ENCODE results near the gene RAB8B.

GRCh38 chr15:63312286-63312685, 122.9 kb downstream of the RAB8B start:
- TF ChIP-seq CTCF (IDR thresholded peaks at IDR 0.05): no peak
- TF ChIP-seq ZFX (IDR thresholded peaks at IDR 0.05; ENCODE audit: borderline replicate concordance): no peak

All from 22Rv1 (cell line).